Measurements from ENCODE around the gene LIPT2.

Gene LIPT2

GRCh38 chr11:74444173-74444826 is 49.2 kb downstream of the LIPT2 start:
- Histone ChIP-seq H3K9me3 (ENCODE audit: low read length) (no peaks in the 10 kb centered on the region), H3K27me3 (ENCODE audit: control insufficient read depth in 1 of 2, insufficient read depth in 2 of 2, low read length in 2 of 2) (no peaks in the 10 kb centered on the region), H3K27ac (ENCODE audit: low read depth, low read length) (no peak overlapping the region), H3K4me3 (ENCODE audit: low read depth in 1 of 2, low read length in 2 of 2) (no peak overlapping the region), H3K4me1 (ENCODE audit: insufficient read depth, low read length) (peaks cover 15% of the 10 kb centered on the region), H3K9ac (ENCODE audit: low read length) (no peak overlapping the region), H3K36me3 (ENCODE audit: insufficient read depth, low read length) (no peaks in the 10 kb centered on the region)

GRCh38 chr11:74443071-74443864 is 50.3 kb downstream of the LIPT2 start:
- Histone ChIP-seq H3K4me1 (ENCODE audit: insufficient read depth, low read length) (peaks cover 11% of the 10 kb centered on the region), H3K9ac (ENCODE audit: low read length) (no peak overlapping the region), H3K4me3 (ENCODE audit: low read depth in 1 of 2, low read length in 2 of 2) (no peak overlapping the region), H3K36me3 (ENCODE audit: insufficient read depth, low read length) (no peaks in the 10 kb centered on the region), H3K27me3 (ENCODE audit: control insufficient read depth in 1 of 2, insufficient read depth in 2 of 2, low read length in 2 of 2) (no peaks in the 10 kb centered on the region), H3K27ac (ENCODE audit: low read depth, low read length) (no peak overlapping the region), H3K9me3 (ENCODE audit: low read length) (no peaks in the 10 kb centered on the region)

- H3K4me1 ChIP-seq (ENCODE audit: insufficient read depth, low read length): peaks cover 11% of the 10 kb centered on the region
- no peaks in the 10 kb centered on the region for H3K36me3 ChIP-seq (ENCODE audit: insufficient read depth, low read length)
- no peaks in the 10 kb centered on the region for H3K9me3 ChIP-seq (ENCODE audit: low read length)
- no peaks in the 10 kb centered on the region for H3K27me3 ChIP-seq (ENCODE audit: control insufficient read depth in 1 of 2, insufficient read depth in 2 of 2, low read length in 2 of 2)
- H3K9ac ChIP-seq (ENCODE audit: low read length): no peak overlapping the region
- no peak overlapping the region for H3K4me3 ChIP-seq (ENCODE audit: low read depth in 1 of 2, low read length in 2 of 2)
- no peak overlapping the region for H3K27ac ChIP-seq (ENCODE audit: low read depth, low read length)
These were observed 50.9 kb downstream of the LIPT2 start for GRCh38 chr11:74442636-74443035.
